Mammary epithelial cell (primary cell): ENCODE results near the gene IRF8.

Experiments
- EZH2 ChIP-seq: IDR thresholded peaks from 2 replicates; pipeline ENCODE4 v1.6.1; 2012; ENCODE audit warnings: low read length, inconsistent platforms, borderline replicate concordance
- TF ChIP-seq, protein P1 (sequence below), 2 donors: IDR thresholded peaks in 1 of 2; conservative IDR thresholded peaks in 1 of 2; 2 replicates each; pipeline ENCODE4 v1.5.1; 2011 to 2012; ENCODE audit warnings: inconsistent platforms in 2 of 2, low read length in 2 of 2, mild to moderate bottlenecking in 2 of 2, control low read depth in 1 of 2, low read depth in 1 of 2; ENCODE audit not compliant: insufficient read depth in 1 of 2; ENCODE audit errors: extremely low read depth in 1 of 2

DNA sequence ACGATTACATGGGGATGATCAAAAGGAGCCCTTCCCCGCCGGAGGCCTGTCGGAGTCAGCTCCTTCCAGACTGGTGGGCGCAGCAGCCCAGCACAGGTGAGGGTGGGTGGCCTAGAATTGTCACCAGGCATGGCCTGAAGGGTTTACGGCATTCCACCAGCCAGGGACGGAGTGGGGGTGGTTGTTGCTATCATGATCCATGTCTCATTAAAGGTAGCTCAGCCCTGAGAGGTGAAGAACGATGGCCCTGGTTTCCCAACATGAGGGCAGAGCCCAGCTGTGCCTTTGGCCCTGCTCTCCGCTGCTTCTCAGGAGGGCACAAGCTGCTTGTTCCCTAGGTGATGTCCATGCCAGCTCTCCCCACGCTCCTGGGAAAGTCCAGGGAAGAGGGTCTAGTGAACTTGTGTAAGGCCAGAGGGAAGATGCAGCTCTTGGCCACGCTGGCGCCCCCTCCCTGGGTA, 14.2 kb downstream of the IRF8 start:
- TF ChIP-seq, protein P1, sequence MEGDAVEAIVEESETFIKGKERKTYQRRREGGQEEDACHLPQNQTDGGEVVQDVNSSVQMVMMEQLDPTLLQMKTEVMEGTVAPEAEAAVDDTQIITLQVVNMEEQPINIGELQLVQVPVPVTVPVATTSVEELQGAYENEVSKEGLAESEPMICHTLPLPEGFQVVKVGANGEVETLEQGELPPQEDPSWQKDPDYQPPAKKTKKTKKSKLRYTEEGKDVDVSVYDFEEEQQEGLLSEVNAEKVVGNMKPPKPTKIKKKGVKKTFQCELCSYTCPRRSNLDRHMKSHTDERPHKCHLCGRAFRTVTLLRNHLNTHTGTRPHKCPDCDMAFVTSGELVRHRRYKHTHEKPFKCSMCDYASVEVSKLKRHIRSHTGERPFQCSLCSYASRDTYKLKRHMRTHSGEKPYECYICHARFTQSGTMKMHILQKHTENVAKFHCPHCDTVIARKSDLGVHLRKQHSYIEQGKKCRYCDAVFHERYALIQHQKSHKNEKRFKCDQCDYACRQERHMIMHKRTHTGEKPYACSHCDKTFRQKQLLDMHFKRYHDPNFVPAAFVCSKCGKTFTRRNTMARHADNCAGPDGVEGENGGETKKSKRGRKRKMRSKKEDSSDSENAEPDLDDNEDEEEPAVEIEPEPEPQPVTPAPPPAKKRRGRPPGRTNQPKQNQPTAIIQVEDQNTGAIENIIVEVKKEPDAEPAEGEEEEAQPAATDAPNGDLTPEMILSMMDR (conservative IDR thresholded peaks at IDR 0.05 in 1 of 2, IDR thresholded peaks at IDR 0.05 in 1 of 2; ENCODE audit: extremely low read depth in 1 of 2, insufficient read depth in 1 of 2, low read depth in 1 of 2, low read length in 2 of 2) = no peak
- no peak for TF ChIP-seq EZH2
